Astrocyte (in vitro differentiated cells and primary cell): ENCODE results near the gene NABP2.

Source experiments
- EZH2 ChIP-seq: IDR thresholded peaks from 2 replicates; pipeline ENCODE4 v1.6.1; 2012; ENCODE audit warnings: mild to moderate bottlenecking, low read length, inconsistent platforms; ENCODE audit not compliant: insufficient read depth
- TF ChIP-seq, protein P1 (sequence below): IDR thresholded peaks from 2 replicates; pipeline ENCODE4 v1.5.1; 2011; ENCODE audit warnings: low read depth, mild to moderate bottlenecking, inconsistent platforms, low read length, moderate library complexity; ENCODE audit not compliant: insufficient read depth

DNA sequence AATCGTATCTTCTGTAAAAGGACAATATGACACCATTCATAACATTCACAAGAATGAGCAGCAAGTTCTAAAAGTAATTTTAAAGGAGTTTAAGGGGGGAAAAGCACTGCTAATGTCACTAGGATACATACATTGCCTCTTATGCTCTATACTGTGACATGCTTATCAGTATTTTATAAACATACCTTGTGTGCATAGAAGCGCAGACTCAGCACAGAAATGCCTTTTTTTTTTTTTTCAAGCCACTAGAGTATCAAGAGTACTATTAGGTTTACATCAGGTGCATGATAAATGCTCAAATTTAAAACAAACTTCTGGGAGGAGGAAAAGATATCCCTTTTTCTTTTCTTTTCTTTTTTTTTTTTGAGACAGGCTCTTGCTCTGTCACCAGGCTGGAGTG lies 21.3 kb upstream of the NABP2 start:
- TF ChIP-seq EZH2 = no peak
- TF ChIP-seq, protein P1, sequence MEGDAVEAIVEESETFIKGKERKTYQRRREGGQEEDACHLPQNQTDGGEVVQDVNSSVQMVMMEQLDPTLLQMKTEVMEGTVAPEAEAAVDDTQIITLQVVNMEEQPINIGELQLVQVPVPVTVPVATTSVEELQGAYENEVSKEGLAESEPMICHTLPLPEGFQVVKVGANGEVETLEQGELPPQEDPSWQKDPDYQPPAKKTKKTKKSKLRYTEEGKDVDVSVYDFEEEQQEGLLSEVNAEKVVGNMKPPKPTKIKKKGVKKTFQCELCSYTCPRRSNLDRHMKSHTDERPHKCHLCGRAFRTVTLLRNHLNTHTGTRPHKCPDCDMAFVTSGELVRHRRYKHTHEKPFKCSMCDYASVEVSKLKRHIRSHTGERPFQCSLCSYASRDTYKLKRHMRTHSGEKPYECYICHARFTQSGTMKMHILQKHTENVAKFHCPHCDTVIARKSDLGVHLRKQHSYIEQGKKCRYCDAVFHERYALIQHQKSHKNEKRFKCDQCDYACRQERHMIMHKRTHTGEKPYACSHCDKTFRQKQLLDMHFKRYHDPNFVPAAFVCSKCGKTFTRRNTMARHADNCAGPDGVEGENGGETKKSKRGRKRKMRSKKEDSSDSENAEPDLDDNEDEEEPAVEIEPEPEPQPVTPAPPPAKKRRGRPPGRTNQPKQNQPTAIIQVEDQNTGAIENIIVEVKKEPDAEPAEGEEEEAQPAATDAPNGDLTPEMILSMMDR = no peak
